K562 (cell line): ENCODE measurements around the gene TYW5.

ENCODE experiments used
- CTCF ChIP-seq, 3 experiments: IDR thresholded peaks in 2 of 3; conservative IDR thresholded peaks in 1 of 3; 2 replicates each; pipeline ENCODE4 v1.5.1; 2011 to 2012; ENCODE audit warnings: low read length in 3 of 3, mild to moderate bottlenecking in 3 of 3, control low read depth in 2 of 3, improper control_type of control experiment in 1 of 3, inconsistent platforms in 1 of 3, low read depth in 1 of 3, mixed read lengths in 1 of 3, moderate library complexity in 1 of 3; ENCODE audit not compliant: insufficient read depth in 2 of 3
- GTF2E2 ChIP-seq: fragments of 200-800 bp; sonication (Bioruptor generic); IDR thresholded peaks from 2 replicates; pipeline ENCODE4 v1.6.1; 2016; ENCODE audit warnings: missing genetic modification characterization, missing compliant biosample characterization
- TEAD4 ChIP-seq, 2 experiments: sonication (generic) in 1 of 2; formaldehyde crosslinking in 1 of 2; IDR thresholded peaks; 2 replicates each; pipeline versions ENCODE4 v1.6.1 to v1.8.0; 2012 to 2022; ENCODE audit warnings: borderline replicate concordance in 1 of 2, inconsistent platforms in 1 of 2, low read length in 1 of 2, mild to moderate bottlenecking in 1 of 2, missing genetic modification reagents in 1 of 2
- USF1 ChIP-seq: sonication (generic); formaldehyde crosslinking; IDR thresholded peaks from 2 replicates; pipeline ENCODE4 v1.9.0; 2022; ENCODE audit warnings: mild to moderate bottlenecking, missing genetic modification reagents

GRCh38 chr2:199982126-199982843 is 27.0 kb upstream of the TYW5 start:
- TF ChIP-seq TEAD4 (IDR thresholded peaks at IDR 0.05; ENCODE audit: low read length), result no peak
- no peak for TF ChIP-seq TEAD4 (CRISPR knock-in tag; IDR thresholded peaks at IDR 0.05; ENCODE audit: borderline replicate concordance)
- TF ChIP-seq GTF2E2 (tag), result no peak
- no peak for TF ChIP-seq USF1 (CRISPR knock-in tag)
- TF ChIP-seq CTCF (IDR thresholded peaks at IDR 0.05 in 2 of 3, conservative IDR thresholded peaks at IDR 0.05 in 1 of 3; ENCODE audit: insufficient read depth in 2 of 3, low read depth in 1 of 3, low read length in 3 of 3), result no peak
